Measurements from ENCODE around the gene FOXP1. TPM values are rescaled to one million over a fixed set of nuclear protein-coding genes. Genes with fewer than 3 reads are reported as not detected.

Gene FOXP1
- total and polyA plus RNA-seq, 8 donors = 12.3 to 215 (median 117) TPM

- DNase-seq = peak in 1 of 2 donors; percentile 67
These were observed 325.4 kb downstream of the FOXP1 start for GRCh38 chr3:71258116-71258515.

GRCh38 chr3:71255498-71255897, 328.0 kb downstream of the FOXP1 start:
- intact Hi-C loops (cut with DNase I; ENCODE audit: low total_unique reads) = no loop called here
- peaks cover 6 to 55% (median 31%) of the 10 kb centered on the region in 4 donors for H3K4me1 ChIP-seq
- 75 to 83% (median 80%) methylated on average over 3 of the region's 3 CpGs for WGBS, 5 donors
- no peak for DNase-seq
- TF ChIP-seq CTCF (IDR thresholded peaks at IDR 0.05) (no peak), POLR2A (IDR thresholded peaks at IDR 0.05) (no peak)
- no peaks in the 10 kb centered on the region for H3K36me3 ChIP-seq
- H3K4me3 ChIP-seq = no peak overlapping the region
- no peaks in the 10 kb centered on the region for H3K9me3 ChIP-seq
- peak overlapping the region in 4 of 5 donors; percentile 64 to 77 (median 72) for H3K27ac ChIP-seq
- no peaks in the 10 kb centered on the region for H3K27me3 ChIP-seq

More at GRCh38 chr3:71258116-71258515, 325.4 kb downstream of the FOXP1 start:
- H3K27me3 ChIP-seq = no peaks in the 10 kb centered on the region
- WGBS, 5 donors = 46 to 64% (median 52%) methylated on average over 1 of the region's 1 CpG
- H3K9me3 ChIP-seq = no peaks in the 10 kb centered on the region
- TF ChIP-seq EP300 (IDR thresholded peaks at IDR 0.05) = no peak
- TF ChIP-seq POLR2A (IDR thresholded peaks at IDR 0.05) = no peak
- TF ChIP-seq CTCF (IDR thresholded peaks at IDR 0.05) = no peak
- no peak for TF ChIP-seq POLR2AphosphoS5 (IDR thresholded peaks at IDR 0.05)
- H3K27ac ChIP-seq = peak overlapping the region in 4 of 5 donors; percentile 9 to 61 (median 47)
- H3K4me3 ChIP-seq = no peak overlapping the region
- intact Hi-C loops (cut with DNase I; ENCODE audit: low total_unique reads) = no loop called here
- no peaks in the 10 kb centered on the region for H3K36me3 ChIP-seq
- peaks cover 12 to 57% (median 36%) of the 10 kb centered on the region in 4 donors for H3K4me1 ChIP-seq

- intact Hi-C loops (cut with DNase I; ENCODE audit: low total_unique reads) = no loop called here
- WGBS, 5 donors = 31 to 53% (median 37%) methylated on average over 7 of the region's 7 CpGs
- no peaks in the 10 kb centered on the region for H3K27me3 ChIP-seq
These were observed 329.1 kb downstream of the FOXP1 start for GRCh38 chr3:71254281-71255057.

GRCh38 chr3:71253169-71253568, 330.4 kb downstream of the FOXP1 start:
- 76 to 89% (median 82%) methylated on average over 2 of the region's 2 CpGs for WGBS, 5 donors
- H3K36me3 ChIP-seq = no peaks in the 10 kb centered on the region
- H3K4me3 ChIP-seq = no peak overlapping the region
- no peaks in the 10 kb centered on the region for H3K9me3 ChIP-seq
- no peak for TF ChIP-seq CTCF (IDR thresholded peaks at IDR 0.05)
- TF ChIP-seq POLR2AphosphoS5 (IDR thresholded peaks at IDR 0.05) = no peak
- TF ChIP-seq POLR2A (IDR thresholded peaks at IDR 0.05) = no peak
- TF ChIP-seq EP300 (IDR thresholded peaks at IDR 0.05) = no peak
- H3K27ac ChIP-seq = peak overlapping the region in 4 of 5 donors; percentile 31 to 73 (median 68)
- H3K27me3 ChIP-seq = no peaks in the 10 kb centered on the region
- intact Hi-C loops (cut with DNase I; ENCODE audit: low total_unique reads) = no loop called here
- no peak for DNase-seq
- H3K4me1 ChIP-seq = peaks cover 9 to 58% (median 32%) of the 10 kb centered on the region in 4 donors

More at GRCh38 chr3:71254281-71255057, 329.1 kb downstream of the FOXP1 start:
- Histone ChIP-seq H3K27ac (peak overlapping the region; percentile 64 to 83 (median 73)), H3K9me3 (no peaks in the 10 kb centered on the region), H3K4me1 (peaks cover 6 to 57% (median 34%) of the 10 kb centered on the region in 4 donors), H3K36me3 (no peaks in the 10 kb centered on the region), H3K4me3 (no peak overlapping the region)
- TF ChIP-seq POLR2A (IDR thresholded peaks at IDR 0.05) (no peak), CTCF (IDR thresholded peaks at IDR 0.05) (no peak), POLR2AphosphoS5 (IDR thresholded peaks at IDR 0.05) (peak in 2 of 3 donors; percentile 23 to 51)
- peak; percentile 55 to 78 for DNase-seq
